Urothelium cell line (cell line): ENCODE results near the gene CDK16.
A peak's percentile ranks its signal among the peaks of the same experiment; 100 is the strongest.

ENCODE experiments used
- DNase-seq: peaks from one replicate; pipeline ENCODE4 v3.0.0; 2011; ENCODE audit warnings: low spot score, mixed read lengths
- FAIRE-seq: peaks from 2 replicates; lab custom pipeline; 2011; peaks lifted over from hg19 to GRCh38; lab: Jason Lieb, UNC

CDK16 gene

DNA sequence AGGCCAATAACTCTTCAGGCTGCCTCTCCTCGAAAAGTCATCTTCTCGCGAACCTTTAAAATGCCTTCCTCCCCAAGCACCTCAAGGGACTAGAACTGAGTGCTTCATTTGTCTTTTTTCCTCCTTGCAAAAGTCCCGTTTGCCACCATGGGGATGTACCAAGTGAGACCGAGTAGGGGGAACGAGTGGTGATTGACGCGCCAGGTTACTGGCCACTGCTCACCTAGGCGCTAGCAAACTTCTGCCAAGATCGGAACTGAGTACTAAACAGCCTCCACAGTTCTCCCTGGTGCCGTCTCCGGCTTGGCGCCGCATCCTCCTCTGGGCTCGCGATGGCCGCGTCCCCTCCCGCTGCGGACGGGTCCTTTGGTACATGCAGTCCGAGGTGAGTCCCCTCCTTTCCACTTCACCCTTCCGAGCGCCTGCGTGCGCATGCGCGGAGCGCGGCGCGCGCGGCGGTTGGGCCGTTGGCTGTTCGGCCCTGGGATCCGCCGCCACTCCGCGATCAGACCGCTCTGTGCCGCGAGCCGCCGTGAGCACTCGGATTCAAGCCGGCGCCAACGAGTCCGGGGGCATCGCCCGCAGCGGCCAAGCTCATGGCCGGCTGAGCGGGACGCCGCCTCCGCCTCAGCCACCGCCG is at the start of gene CDK16:
Gene CDK16 (plus strand): TSS at position 402 of the 640 bp plus-strand sequence. CDS start 4,877 bp downstream, outside the sequence.
- FAIRE-seq, result no peak
- peak; percentile 86 for DNase-seq

DNA sequence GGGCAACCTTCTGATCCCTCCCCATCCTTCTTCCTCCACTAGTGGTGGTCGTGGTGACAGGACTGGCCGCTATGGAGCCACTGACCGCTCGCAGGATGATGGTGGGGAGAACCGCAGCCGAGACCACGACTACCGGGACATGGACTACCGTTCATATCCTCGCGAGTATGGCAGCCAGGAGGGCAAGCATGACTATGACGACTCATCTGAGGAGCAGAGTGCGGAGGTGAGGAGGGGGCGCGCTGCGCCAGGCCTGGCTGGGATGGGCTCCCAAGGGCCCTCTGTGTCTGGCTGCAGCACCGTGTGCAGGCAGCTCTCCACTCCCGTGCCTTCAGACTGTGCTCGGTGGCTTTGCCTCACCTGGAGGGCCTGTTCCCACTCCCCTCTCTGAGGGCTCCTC is 49.2 kb upstream of the CDK16 start:
- no peak for DNase-seq
- no peak for FAIRE-seq

DNA sequence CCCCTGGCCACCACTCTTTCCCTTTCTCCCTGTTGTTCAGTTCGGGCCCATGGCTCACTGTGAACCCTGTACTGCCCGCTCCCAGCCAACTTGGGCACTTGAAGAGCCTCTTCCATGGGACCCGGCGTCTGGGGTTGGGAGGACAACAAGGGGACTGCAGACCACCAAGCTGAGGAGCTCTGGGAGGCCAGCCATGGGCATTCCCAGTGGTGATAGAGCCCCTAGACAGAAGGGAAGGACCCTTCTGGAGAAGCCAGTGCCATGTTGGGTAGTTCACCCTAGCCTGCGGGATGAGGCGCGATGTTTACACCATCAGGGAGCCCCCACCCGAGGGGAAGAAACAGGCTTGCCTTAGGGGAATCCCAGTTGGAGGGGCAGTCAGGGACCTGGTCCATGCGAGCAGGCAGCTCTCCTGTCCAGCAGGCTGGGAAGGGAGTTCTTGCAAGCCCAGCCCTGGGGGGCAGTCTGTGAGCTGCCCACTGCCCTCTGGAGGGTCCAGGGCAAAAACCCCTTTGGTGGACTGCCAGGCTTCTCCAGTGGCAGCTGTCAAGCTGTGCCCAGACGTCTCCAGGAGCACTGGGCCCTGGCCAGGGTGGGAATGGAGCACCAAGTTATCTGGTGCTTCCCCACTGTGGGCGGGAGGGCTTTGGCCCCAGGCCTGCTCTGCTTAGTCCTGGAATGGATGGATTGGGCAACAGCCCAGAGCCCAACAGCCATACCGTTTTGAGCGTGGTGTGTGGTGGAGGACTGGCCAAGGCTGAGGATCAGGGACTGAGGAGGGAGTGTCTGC is 48.6 kb upstream of the CDK16 start:
- DNase-seq (no peak), FAIRE-seq (no peak)

DNA sequence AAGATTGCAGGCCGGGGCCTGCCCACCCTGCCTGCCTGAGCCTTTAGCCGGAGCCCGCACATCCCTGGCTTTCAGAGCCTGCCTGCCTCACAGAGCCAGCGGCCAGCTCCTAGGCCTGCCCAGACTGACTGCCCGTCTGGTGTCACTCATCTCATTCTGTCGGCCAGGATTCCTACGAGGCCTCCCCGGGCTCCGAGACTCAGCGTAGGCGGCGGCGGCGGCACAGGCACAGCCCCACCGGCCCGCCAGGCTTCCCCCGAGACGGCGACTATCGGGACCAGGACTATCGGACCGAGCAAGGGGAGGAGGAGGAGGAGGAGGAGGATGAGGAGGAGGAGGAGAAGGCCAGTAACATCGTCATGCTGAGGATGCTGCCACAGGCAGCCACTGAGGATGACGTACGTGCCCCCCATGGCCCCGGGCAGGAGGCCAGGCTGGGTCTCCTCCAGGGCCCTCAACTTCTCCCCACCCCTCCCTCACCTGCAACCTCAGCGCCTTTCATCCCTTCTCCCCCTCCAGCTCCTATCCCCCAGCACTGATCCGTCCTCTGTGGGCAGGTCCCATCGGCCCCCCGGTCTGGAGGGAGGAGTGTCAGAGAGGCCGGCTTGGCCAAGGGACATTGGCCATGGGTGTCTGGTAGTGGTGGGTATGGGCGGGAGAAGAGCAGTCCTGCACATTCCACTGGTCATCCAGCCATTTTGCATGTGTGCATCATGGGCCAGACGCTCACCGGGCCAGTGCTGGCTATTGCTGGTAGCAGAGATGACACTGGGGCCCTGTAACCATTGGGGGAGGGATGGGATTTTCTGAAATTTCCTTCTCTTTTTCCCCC is 47.4 kb upstream of the CDK16 start:
- DNase-seq (no peak), FAIRE-seq (no peak)

DNA sequence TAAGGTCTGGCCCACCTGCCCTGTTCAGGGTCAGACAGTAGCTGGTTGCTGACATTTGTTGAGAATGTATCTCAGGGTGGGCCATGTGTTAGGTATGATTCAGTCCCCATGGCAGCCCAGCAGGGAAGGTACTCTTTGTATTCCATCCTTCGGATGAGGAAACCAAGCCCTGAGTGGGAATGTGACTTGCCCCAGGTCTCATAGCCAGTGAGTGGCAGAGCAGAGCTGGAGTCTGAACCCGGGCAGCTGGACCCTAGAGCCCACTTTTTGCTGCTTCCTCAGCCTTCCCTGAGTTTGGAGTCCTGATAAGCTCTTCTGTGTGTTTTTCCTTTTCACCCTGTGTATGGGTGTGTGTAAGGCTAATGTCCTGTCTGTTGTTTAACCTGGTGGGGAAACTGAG is 46.5 kb upstream of the CDK16 start:
- FAIRE-seq, result no peak
- no peak for DNase-seq

DNA sequence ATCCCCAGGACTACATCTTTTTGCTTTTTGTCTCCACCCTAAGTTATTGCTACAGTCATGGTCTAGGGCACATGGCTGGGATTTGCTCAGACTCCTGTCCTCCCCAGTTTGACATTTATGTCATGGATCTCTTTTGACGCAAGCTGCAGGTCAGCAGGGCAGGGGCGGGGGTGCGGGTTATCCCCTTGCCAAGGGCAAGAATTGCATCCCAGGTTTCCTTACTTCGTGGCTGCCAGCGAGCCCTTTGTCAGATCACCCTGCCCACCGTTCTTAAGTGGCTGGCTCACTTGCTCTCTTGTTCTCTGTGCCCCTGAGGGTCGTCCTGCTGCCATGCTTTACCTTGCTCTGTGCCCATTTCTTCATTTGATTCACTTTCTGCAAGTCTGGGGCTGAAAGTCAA is 45.9 kb upstream of the CDK16 start:
- DNase-seq, result no peak
- FAIRE-seq, result no peak

DNA sequence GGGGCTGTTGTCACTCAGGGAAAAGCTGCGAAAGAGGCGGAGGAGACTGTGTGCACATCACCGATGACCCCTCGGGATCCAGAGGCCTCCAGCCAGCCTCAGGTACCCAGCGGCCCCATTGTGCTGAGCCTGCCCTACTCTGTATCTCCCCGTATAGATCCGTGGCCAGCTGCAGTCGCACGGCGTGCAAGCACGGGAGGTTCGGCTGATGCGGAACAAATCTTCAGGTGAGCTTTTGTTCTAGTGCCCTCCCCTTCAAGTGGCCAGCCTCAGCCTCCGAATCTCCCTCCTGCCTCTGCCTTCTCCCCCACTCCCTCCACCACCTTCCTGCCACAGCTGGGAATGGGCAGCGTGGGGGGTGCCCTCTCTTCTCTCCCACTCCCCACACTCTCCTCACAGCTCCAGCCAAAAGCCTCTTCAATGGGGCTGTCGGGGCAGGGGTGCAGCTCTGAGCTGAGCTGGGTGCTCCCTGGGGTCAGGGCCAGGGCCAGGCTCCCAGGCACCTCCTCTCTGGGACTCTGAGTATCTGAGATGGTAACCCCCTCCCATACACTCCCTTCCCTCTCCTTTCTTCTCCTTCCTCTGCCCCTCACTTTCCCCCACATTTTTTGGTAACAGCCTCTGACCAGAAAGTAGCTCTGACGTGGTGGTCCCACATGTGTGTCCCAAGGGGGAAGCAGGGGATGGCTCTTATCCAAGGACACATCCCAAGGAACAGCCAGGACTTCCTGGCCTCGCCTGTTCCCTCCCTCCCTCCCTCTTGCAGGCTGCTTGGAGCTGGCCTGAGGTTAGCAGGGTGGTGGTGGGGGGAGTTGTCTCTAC is 45.3 kb upstream of the CDK16 start:
- DNase-seq (no peak), FAIRE-seq (no peak)

DNA sequence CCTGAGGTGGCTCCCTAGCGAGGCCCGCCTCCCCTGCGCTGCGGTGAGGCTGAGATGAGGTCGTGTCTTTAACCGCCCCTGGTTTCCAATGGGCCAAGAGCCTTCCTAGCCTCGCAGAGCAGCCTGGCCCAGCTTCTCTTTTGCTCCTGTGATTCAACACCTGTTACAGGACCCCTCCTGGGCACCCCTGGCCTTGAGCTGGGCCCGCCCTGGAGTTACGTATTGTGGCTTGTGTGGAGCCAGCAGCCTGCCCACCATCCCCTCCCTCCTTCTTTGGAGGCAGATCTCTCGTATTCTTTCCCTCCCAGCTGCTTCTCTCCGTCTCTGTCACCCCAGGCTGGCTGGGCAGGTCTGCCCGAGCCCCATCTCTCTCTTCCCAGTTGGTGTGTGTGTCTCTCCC is 44.1 kb upstream of the CDK16 start:
- no peak for DNase-seq
- FAIRE-seq, result no peak

DNA sequence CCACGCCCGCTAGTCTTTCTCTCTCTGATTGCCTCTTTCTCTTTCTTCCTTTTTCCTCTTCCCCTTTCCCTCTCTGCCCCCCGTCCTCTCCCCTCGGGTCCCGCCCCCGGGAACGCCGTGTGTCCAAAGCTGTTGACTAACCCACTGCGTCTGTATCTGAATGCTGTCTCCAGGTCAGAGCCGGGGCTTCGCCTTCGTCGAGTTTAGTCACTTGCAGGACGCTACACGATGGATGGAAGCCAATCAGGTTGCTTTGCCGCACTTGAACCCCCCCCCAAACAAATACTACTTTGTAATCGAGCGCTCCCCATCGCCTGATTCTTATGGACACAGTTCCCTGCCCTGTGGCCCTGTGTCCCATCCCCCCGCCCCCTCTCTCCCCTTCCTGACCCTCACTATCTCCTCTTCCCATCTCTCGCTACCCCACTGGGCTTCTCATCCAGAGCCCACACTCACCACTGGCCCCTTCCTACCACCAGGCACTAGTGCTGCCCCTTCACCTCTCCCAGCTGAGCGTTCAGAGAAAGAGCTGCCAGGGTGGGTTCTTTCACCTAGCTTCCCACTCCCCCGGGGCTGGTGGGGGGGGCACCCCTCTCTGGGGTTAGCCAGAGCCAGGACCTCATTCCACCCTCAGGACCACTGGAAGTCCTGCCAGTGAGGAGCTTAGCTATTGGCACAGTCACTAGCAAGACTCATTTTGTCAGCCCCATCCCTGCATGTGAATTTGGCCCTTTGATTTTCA is 43.5 kb upstream of the CDK16 start:
- FAIRE-seq, result no peak
- no peak for DNase-seq

DNA sequence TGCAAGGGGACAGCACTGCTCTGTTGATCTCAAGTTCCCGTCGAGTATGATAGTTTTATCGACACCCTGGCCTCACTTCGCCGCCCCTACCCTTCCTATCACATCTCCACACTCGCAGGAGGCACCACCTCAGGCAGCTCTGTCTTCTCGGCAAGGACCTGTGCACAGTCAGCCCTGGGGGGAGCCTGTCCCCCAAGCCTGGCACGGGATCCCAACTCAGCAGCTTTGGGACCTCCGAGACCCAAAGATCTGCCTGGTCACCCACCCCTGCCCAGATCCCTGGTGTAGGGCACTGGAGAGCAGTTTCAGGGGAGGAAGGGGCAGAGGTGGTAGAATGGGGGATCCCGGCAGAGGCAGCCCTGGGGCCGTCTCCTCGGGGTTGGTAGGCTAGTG is 42.9 kb upstream of the CDK16 start:
- DNase-seq (no peak), FAIRE-seq (no peak)

DNA sequence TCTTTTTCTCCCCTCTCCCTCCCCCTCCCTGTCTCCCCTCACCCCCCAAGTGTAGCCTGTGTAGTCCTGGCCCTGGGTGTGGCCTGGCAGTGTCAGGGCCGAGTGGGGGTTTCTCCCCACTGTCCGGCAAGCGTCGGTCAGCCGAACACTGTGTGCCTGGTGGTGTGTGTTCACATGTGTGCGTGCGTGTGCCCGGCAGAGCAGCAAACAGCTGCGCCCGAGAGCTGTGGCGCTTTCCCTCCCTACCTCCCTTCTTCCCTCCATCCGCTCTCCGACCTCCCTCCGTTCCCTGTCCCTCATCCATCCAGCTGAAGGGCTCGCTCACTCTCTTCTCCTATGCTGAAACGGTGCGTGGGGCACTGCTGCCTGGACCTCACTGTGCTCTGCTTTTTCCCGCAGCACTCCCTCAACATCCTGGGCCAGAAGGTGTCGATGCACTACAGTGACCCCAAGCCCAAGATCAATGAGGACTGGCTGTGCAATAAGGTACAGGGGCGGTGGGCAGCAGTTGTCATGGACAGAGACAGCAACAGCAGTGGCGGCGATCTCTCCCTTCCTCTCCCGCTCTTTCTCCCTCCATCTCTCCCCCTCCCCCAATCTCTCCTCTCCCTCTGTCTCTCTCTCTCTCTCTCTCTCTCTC is 42.3 kb upstream of the CDK16 start:
- no peak for DNase-seq
- no peak for FAIRE-seq

DNA sequence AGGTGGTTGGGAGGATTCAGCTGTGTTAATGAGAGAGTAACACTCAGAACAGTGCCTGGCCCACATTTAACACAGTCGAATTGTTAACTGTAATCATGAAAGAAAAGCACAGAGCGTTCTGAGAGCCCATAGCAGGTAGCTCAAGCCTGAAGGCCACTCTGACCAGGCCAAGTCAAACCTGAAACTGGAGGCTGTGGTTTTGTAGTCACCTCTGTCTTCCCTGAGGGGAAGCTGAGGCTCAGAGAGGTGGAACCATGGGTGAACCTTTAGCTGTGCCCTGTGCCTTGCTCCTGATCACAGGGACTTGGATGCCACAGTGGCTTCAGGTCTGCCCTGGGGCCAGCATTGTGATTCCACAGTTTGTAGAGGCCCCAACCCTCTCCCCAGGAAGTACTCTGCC is 41.4 kb upstream of the CDK16 start:
- DNase-seq (no peak), FAIRE-seq (no peak)

DNA sequence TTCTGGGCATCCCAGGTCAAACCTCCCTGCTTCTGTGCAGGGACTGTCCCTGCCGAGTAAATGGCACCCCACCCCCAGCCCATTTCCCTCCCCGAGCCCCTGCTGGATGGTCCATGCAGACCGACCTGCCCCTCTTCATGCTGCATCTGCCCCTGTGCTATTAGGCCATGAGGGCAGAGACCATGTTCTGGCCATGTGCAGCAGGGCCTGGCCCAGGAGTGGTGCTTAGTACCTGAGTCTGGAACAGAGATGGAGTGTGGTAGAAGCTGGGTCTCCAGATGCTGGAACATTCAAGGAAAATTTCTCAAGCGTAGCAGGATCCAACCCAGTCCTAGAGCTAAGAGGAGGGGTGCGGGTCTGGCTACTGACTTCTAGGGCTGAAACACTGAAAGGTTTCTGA is 40.1 kb upstream of the CDK16 start:
- no peak for FAIRE-seq
- no peak for DNase-seq

DNA sequence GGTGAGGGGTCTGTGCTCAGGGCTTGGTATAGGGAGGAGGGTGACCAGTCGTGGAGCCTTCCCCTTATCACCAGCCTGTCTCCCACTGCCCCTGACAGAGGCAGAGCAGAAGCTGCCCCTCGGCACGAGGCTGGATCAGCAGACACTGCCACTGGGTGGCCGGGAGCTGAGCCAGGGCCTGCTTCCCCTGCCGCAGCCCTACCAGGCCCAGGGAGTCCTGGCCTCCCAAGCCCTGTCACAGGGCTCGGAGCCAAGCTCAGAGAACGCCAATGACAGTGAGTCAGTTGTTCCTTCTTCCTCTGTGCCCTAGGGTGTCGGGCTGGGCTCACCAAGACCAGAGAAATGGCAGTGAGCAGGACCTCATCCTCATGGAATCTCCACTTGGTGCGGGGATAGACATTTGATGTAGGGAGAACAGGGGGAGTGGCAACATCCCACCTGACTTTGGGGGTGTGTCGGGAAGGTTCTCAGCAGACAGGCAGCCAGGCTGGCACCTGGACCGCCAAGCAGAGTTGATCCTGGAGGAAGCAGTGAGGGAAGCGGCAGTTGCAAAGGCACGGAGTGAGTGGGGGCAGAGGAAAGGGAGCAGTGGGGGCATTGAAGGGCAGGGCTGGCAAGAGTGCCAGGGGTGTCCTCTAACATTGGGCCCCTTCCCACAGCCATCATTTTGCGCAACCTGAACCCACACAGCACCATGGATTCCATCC is 39.1 kb upstream of the CDK16 start:
- DNase-seq (no peak), FAIRE-seq (no peak)

DNA sequence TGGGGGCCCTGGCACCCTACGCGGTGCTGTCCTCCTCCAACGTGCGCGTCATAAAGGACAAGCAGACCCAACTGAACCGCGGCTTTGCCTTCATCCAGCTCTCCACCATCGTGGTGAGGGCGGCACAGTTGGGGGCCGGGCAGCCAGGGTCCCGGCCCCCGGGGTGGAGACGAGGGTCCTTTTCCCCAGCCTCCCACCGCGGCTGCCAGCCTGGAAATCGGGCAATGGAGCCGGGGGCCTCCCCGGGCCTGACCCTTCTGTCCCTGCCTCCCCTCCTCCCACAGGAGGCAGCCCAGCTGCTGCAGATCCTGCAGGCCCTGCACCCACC is 38.6 kb upstream of the CDK16 start:
- DNase-seq, result no peak
- no peak for FAIRE-seq

DNA sequence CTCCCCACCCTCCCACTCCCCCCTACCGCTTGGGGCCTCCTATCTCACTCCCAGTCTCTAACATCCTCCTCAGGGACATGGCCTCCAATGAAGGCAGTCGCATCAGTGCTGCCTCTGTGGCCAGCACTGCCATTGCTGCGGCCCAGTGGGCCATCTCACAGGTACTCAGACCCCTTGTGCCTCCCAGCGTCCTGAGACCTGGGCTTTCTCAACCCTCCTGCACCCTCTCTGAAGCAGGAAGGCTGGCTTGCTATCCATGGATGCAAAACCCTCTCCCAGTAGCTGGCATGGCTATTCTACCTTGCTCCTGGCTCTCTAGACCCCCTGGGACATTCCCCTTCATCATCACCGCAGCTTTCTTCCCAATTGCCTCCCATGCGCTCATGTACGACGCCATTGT is 38.1 kb upstream of the CDK16 start:
- no peak for DNase-seq
- FAIRE-seq, result no peak

DNA sequence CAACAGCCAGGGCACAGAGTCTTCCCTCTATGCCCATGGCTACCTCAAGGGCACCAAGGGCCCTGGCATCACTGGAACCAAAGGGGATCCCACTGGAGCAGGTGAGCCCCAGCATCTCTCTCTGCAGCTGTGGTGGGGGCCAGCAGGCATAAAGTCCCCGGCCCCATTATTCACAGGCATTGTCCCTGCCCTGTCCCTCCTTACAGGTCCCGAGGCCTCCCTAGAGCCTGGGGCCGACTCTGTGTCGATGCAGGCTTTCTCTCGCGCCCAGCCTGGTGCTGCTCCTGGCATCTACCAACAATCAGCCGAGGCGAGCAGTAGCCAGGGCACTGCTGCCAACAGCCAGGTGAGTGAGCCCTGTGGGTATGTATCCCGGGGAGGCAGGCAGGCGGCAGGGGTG is 37.2 kb upstream of the CDK16 start:
- DNase-seq (no peak), FAIRE-seq (no peak)

DNA sequence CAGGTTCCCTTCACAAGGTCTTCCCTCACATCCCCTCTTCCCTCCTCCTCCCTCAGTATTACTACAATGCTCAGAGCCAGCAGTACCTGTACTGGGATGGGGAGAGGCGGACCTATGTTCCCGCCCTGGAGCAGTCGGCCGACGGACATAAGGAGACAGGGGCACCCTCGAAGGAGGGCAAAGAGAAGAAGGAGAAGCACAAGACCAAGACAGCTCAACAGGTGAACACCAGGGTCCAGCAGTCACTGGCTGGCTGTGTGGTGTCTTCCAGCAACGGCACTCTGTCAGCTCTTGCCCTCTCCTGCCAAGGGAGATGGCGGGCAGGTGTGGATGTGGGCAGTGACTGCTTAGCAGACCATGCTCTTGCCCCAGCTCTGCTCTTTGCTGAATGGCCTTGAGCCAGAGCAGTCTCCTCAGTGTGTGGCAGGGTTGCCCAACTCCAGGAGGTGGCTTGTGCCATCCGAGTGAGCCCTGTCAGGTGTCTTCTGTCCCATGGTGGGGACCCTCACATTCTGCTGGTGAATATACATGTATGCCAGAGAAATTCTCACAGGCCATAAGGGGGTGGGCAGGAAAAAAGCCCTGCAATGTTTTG is 36.3 kb upstream of the CDK16 start:
- no peak for DNase-seq
- no peak for FAIRE-seq

DNA sequence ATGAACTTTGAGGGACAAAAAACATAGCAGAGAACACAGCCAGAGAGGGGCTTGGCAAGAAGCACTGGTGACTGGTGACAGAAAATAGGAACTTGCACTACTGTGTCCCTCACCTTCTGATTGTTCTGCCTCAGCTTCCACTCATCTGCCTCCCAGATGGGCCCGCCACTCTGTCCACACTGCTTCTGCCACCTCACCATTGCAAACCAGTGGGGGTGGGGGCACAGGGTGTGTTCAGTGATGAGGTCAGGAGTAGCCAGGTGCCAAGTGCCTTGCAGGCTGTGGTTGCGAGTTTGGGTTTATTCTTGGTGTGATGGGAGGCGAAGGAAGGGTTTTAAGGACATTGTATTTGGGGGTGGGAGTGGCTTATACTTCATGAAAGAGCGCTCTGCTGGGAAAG is 34.0 kb upstream of the CDK16 start:
- FAIRE-seq, result no peak
- no peak for DNase-seq
